ENCODE measurements around the gene ITGB7.

ITGB7 gene

GRCh38 chr12:53231671-53231920 is 24.5 kb upstream of the ITGB7 start:
- no peak for DNase-seq

GRCh38 chr12:53230108-53230845 is 23.2 kb upstream of the ITGB7 start:
- no peak for DNase-seq

GRCh38 chr12:53229454-53229853 is 22.4 kb upstream of the ITGB7 start:
- DNase-seq: no peak

- no peak for DNase-seq
These were observed 20.8 kb upstream of the ITGB7 start for GRCh38 chr12:53227836-53228235.

GRCh38 chr12:53227341-53227740 is 20.3 kb upstream of the ITGB7 start:
- DNase-seq: no peak

GRCh38 chr12:53226815-53227214 is 19.8 kb upstream of the ITGB7 start:
- no peak for DNase-seq

GRCh38 chr12:53225635-53226424 is 18.8 kb upstream of the ITGB7 start:
- DNase-seq: no peak

GRCh38 chr12:53224897-53225634 is 18.0 kb upstream of the ITGB7 start:
- DNase-seq: no peak

GRCh38 chr12:53224061-53224896 is 17.2 kb upstream of the ITGB7 start:
- DNase-seq: no peak

- no peak for DNase-seq
These were observed 16.5 kb upstream of the ITGB7 start for GRCh38 chr12:53223389-53224060.

- no peak for DNase-seq
These were observed 15.8 kb upstream of the ITGB7 start for GRCh38 chr12:53222806-53223261.

- no peak for DNase-seq
These were observed 15.2 kb upstream of the ITGB7 start for GRCh38 chr12:53222170-53222721.

- DNase-seq: peak; percentile 68
These were observed 14.4 kb upstream of the ITGB7 start for GRCh38 chr12:53221203-53222080.

- peak; percentile 89 for DNase-seq
These were observed 13.7 kb upstream of the ITGB7 start for GRCh38 chr12:53220694-53221202.

GRCh38 chr12:53219956-53220693 is 13.1 kb upstream of the ITGB7 start:
- DNase-seq: peak; percentile 84

- peak; percentile 83 for DNase-seq
These were observed 12.4 kb upstream of the ITGB7 start for GRCh38 chr12:53219292-53219955.

GRCh38 chr12:53218551-53219291 is 11.7 kb upstream of the ITGB7 start:
- no peak for DNase-seq

GRCh38 chr12:53217931-53218307 is 10.9 kb upstream of the ITGB7 start:
- no peak for DNase-seq
